ENCODE data around the gene NOM1.

GRCh38 chr7:157011333-157012112 is 62.0 kb downstream of the NOM1 start:
- TF ChIP-seq CTCF (IDR thresholded peaks at IDR 0.05) (no peak), POLR2A (IDR thresholded peaks at IDR 0.05) (no peak)

All from uterus (tissue), 2 donors.